Stimulated activated CD4-positive, alpha-beta T cell treated with anti-CD3 and anti-CD28 coated beads, Interleukin-2, amount 100 ng/mL, for 4 hours (primary cell): ENCODE results near the gene IPCEF1.

Source experiments
- DNase-seq: peaks from one replicate; pipeline ENCODE4 v3.0.0-alpha.2; 2020; ENCODE audit warnings: low read depth

The IPCEF1 gene

GRCh38 chr6:154159126-154159525, 197.5 kb downstream of the IPCEF1 start:
- no peak for DNase-seq

GRCh38 chr6:154157706-154158105, 198.9 kb downstream of the IPCEF1 start:
- DNase-seq, result no peak

GRCh38 chr6:154157082-154157481, 199.5 kb downstream of the IPCEF1 start:
- peak; percentile 16 for DNase-seq

- DNase-seq, result peak; percentile 60
These were observed 200.3 kb downstream of the IPCEF1 start for GRCh38 chr6:154156135-154156896.

- DNase-seq, result peak; percentile 47
These were observed 202.1 kb downstream of the IPCEF1 start for GRCh38 chr6:154154389-154154967.

GRCh38 chr6:154143753-154144152, 212.8 kb downstream of the IPCEF1 start:
- no peak for DNase-seq

GRCh38 chr6:154140743-154141142, 215.9 kb downstream of the IPCEF1 start:
- DNase-seq, result no peak

- no peak for DNase-seq
These were observed 216.7 kb downstream of the IPCEF1 start for GRCh38 chr6:154139892-154140291.

- no peak for DNase-seq
These were observed 217.8 kb downstream of the IPCEF1 start for GRCh38 chr6:154138793-154139192.

GRCh38 chr6:154134471-154135147, 222.0 kb downstream of the IPCEF1 start:
- no peak for DNase-seq

GRCh38 chr6:154127657-154128056, 228.9 kb downstream of the IPCEF1 start:
- DNase-seq, result no peak

- no peak for DNase-seq
These were observed 231.2 kb downstream of the IPCEF1 start for GRCh38 chr6:154125421-154125820.

GRCh38 chr6:154123155-154123956, 233.2 kb downstream of the IPCEF1 start:
- DNase-seq, result no peak

GRCh38 chr6:154122195-154122925, 234.2 kb downstream of the IPCEF1 start:
- DNase-seq, result no peak

GRCh38 chr6:154117485-154117884, 239.1 kb downstream of the IPCEF1 start:
- DNase-seq, result no peak

GRCh38 chr6:154113392-154113791, 243.2 kb downstream of the IPCEF1 start:
- DNase-seq, result no peak

GRCh38 chr6:154112181-154112809, 244.3 kb downstream of the IPCEF1 start:
- no peak for DNase-seq

GRCh38 chr6:154111025-154111424, 245.6 kb downstream of the IPCEF1 start:
- no peak for DNase-seq

- no peak for DNase-seq
These were observed 250.4 kb downstream of the IPCEF1 start for GRCh38 chr6:154106251-154106650.
